ENCODE data around the gene RELL1.

The RELL1 gene

GRCh38 chr4:37665333-37666320 is 20.5 kb downstream of the RELL1 start:
- no peak for DNase-seq (ENCODE audit: low read depth in 2 of 2)

- no peak for DNase-seq (ENCODE audit: low read depth in 2 of 2)
Observed at GRCh38 chr4:37664696-37665095, 21.5 kb downstream of the RELL1 start.

GRCh38 chr4:37663552-37663951 is 22.6 kb downstream of the RELL1 start:
- DNase-seq (ENCODE audit: low read depth in 2 of 2): no peak

- DNase-seq (ENCODE audit: low read depth in 2 of 2): no peak
Observed at GRCh38 chr4:37662861-37663390, 23.2 kb downstream of the RELL1 start.

GRCh38 chr4:37662251-37662650 is 23.9 kb downstream of the RELL1 start:
- no peak for DNase-seq (ENCODE audit: low read depth in 2 of 2)

GRCh38 chr4:37661772-37662171 is 24.4 kb downstream of the RELL1 start:
- no peak for DNase-seq (ENCODE audit: low read depth in 2 of 2)

- no peak for DNase-seq (ENCODE audit: low read depth in 2 of 2)
Observed at GRCh38 chr4:37659696-37660095, 26.5 kb downstream of the RELL1 start.

GRCh38 chr4:37656649-37657048 is 29.5 kb downstream of the RELL1 start:
- no peak for DNase-seq (ENCODE audit: low read depth in 2 of 2)

- no peak for DNase-seq (ENCODE audit: low read depth in 2 of 2)
Observed at GRCh38 chr4:37653601-37654000, 32.6 kb downstream of the RELL1 start.

- DNase-seq (ENCODE audit: low read depth in 2 of 2): no peak
Observed at GRCh38 chr4:37652747-37653527, 33.2 kb downstream of the RELL1 start.

- DNase-seq (ENCODE audit: low read depth in 2 of 2): no peak
Observed at GRCh38 chr4:37651781-37652377, 34.3 kb downstream of the RELL1 start.

GRCh38 chr4:37650481-37650880 is 35.7 kb downstream of the RELL1 start:
- DNase-seq (ENCODE audit: low read depth in 2 of 2): no peak

GRCh38 chr4:37649268-37649667 is 36.9 kb downstream of the RELL1 start:
- no peak for DNase-seq (ENCODE audit: low read depth in 2 of 2)

GRCh38 chr4:37648084-37648817 is 37.9 kb downstream of the RELL1 start:
- DNase-seq (ENCODE audit: low read depth in 2 of 2): no peak

- DNase-seq (ENCODE audit: low read depth in 2 of 2): no peak
Observed at GRCh38 chr4:37646247-37646646, 39.9 kb downstream of the RELL1 start.

GRCh38 chr4:37645736-37646135 is 40.4 kb downstream of the RELL1 start:
- no peak for DNase-seq (ENCODE audit: low read depth in 2 of 2)

- DNase-seq (ENCODE audit: low read depth in 2 of 2): no peak
Observed at GRCh38 chr4:37644962-37645361, 41.2 kb downstream of the RELL1 start.

GRCh38 chr4:37641886-37642849 is 44.0 kb downstream of the RELL1 start:
- DNase-seq (ENCODE audit: low read depth in 2 of 2): no peak

- no peak for DNase-seq (ENCODE audit: low read depth in 2 of 2)
Observed at GRCh38 chr4:37641352-37641751, 44.8 kb downstream of the RELL1 start.
